Measurements from ENCODE around the gene UTF1.

The UTF1 gene

GRCh38 chr10:133196936-133197758, 32.9 kb upstream of the UTF1 start:
- DNase-seq (ENCODE audit: low read depth in 2 of 2): no peak

- DNase-seq (ENCODE audit: low read depth in 2 of 2): no peak
These were observed 32.2 kb upstream of the UTF1 start for GRCh38 chr10:133197786-133198185.

GRCh38 chr10:133198206-133198605, 31.8 kb upstream of the UTF1 start:
- DNase-seq (ENCODE audit: low read depth in 2 of 2): no peak

DNA sequence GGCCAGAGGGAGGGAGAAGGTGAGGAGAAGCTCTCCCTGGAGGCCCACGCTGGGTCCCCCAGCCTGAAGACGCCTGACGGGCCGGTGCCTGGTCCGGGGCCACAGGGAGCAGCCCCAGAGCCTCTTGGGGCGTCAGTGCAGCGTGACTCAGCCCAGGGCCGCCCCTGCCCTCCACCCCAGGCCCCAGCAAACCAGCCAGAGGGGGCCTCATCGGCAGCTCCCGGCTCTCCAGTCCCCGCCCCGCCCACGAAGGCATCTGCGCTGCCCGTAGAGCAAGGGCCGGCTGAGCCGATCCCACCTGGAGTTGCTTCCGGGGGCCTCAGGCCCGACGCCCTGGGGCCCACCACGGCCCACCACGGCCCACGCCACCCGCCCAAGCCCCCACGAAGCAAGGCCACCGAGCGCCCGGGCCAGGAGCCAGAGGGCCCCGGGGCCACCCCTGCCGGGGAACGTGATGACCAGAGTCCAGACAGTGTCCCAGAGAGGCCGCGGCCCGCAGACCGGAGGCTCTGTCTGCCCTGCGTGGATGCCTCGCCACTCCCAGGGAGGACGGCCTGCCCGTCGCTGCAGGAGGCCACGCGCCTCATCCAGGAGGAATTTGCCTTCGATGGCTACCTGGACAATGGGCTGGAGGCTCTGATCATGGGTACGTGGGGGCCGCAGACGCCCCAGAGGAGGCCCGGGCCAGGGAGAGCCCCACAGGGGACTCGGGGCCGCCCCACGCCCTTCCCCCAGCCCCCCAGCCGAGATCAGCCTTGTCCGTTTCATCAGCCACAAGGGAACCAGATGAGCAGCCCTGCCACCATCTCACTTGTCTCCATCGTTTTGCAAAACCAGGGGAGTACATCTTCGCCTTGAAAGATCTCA, 31.2 kb upstream of the UTF1 start:
- DNase-seq (ENCODE audit: low read depth in 2 of 2): no peak

- DNase-seq (ENCODE audit: low read depth in 2 of 2): no peak
These were observed 30.5 kb upstream of the UTF1 start for GRCh38 chr10:133199488-133199885.

DNA sequence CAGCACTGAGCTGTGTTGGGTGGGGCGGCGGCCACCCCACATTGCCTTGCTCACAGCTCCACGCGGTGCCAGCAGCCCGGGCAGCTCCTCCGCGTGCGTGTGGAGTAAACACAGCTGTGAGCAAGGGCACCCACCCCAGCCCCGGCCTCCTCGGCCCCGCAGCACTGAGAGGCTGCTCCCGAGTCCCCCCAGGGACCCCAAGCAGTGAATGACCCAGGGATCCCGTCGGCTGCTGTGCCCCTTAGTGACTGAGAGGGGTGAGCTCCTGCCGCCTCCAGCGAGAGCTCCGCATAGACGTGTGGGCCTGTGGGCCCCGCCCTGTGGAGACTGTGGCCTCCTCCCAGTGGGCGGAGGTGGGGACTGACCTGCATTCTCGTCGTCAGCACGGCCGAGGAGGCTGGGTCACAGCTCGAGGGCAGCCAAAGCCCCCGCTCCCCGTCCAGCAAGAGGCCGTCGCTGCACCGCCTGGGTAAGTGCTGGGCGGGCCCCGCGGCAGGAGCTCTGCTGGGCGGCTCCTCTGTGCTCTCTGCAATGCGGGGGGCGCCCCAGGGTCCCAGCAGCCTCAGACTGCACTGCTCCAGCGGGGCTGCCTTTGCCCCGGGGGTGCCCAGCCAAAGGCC, 29.9 kb upstream of the UTF1 start:
- no peak for DNase-seq (ENCODE audit: low read depth in 2 of 2)

DNA sequence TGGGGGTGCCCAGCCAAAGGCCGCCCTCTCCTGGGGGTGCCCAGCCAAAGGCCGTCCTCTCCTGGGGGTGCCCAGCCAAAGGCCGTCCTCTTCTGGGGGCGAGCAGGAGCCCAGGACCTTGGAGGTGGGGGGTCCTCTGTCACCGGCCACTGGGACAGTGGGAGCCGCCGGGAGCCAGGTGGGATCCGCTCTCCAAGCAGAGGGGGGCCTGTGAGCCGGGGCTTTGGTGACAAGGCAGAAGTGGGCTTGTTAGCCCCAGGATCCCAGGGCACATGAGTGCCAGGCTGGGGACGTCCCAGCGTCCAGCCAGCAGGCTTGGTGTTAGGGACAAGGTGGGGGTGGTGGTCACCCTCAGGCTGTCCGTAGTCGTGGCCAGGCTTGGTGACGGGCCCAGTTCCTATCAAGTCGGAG, 29.4 kb upstream of the UTF1 start:
- no peak for DNase-seq (ENCODE audit: low read depth in 2 of 2)

- DNase-seq (ENCODE audit: low read depth in 2 of 2): no peak
These were observed 28.7 kb upstream of the UTF1 start for GRCh38 chr10:133201151-133201947.

DNA sequence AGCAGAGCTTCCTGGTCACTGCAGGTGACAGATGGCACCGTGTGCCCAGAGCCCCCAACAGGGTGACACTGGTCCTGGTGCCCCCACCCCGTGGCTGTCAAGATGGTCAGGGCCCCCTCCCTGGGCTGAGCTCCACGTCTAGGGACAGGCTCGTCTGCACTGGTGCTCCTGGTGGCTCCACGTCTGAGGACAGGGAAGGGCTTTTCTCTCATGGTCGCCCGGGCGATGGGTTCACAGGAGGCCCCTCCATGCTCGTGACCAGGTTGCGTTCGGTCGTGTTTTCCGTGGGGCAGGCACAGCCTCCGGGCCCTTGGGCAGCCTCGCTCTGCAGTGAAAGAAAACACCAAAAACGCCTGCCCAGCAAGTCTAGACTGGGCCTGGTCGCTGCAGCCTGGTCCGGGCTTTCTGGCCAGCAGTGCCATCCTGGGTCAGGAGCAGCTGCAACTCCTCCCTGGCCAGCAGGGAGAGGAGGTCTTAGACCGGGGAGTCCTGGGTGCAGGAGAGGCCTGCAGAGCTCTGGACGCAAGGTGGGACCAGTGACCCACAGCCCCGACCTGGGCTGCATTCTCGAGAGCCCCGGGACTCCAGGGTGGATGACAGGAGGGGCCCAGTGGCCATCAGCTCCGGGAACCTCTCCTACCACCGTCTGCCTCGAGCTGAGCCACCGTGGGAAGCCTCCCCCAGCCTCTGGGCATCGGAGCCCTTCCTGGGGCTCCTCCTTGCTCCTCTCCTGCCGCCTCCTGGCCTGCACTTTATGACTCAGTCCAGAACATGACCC, 27.9 kb upstream of the UTF1 start:
- no peak for DNase-seq (ENCODE audit: low read depth in 2 of 2)

DNA sequence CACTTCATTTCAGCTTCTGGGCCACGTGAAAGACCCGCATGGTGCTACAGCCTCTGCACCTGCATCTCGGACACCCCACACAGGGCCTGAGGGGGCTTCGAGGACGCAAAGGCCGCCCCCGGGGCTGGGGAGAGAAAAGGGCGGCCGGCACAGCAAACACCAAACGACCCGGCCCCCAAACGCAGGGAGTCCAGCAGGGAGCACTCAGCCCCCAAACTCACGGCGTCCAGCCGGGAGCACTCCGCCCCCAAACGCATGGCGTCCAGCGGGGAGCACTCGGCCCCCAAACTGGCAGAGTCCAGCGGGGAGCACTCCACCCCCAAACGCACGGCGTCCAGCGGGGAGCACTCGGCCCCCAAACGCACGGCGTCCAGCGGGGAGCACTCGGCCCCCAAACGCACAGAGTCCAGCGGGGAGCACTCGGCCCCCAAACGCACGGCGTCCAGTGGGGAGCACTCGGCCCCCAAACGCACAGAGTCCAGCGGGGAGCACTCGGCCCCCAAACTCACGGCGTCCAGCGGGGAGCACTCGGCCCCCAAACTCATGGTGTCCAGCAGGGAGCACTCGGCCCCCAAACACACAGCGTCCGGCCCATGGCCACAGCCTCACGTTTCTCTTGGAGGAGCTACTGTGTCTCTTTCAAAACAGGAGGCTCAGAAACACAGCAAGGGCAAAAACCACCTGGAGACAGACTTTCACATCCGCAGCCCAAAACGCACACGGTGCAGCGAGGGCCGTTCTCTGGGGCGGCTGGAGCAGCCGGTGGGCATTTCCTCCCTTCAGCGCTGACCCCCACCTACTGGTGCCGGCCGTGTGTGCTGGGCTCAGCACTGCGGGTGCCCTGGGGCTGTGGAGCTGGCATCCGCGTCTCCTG, 27.0 kb upstream of the UTF1 start:
- DNase-seq (ENCODE audit: low read depth in 2 of 2): no peak

- DNase-seq (ENCODE audit: low read depth in 2 of 2): no peak
These were observed 26.3 kb upstream of the UTF1 start for GRCh38 chr10:133203652-133204195.

GRCh38 chr10:133204226-133205015, 25.6 kb upstream of the UTF1 start:
- no peak for DNase-seq (ENCODE audit: low read depth in 2 of 2)

DNA sequence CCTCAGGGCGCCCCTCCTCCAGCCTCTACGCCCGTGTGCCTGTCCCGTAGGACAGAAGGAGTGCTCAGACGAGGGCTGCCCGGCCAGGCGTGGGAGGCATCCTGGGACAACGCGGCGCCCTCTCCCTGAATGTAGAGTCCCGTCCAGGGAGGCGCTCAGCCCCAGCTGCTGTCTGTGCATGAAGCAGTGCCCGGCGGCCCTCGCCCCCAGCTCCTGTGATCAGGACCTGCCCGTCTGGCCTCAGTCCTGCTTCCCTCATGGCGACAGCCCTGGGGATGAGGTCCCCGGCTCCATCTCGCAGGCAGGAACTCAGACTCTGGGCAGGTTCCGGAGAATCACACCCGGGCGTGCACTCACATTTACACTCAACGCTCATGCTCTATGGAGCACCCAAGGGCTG, 24.9 kb upstream of the UTF1 start:
- no peak for DNase-seq (ENCODE audit: low read depth in 2 of 2)

GRCh38 chr10:133206356-133207040, 23.5 kb upstream of the UTF1 start:
- no peak for DNase-seq (ENCODE audit: low read depth in 2 of 2)

DNA sequence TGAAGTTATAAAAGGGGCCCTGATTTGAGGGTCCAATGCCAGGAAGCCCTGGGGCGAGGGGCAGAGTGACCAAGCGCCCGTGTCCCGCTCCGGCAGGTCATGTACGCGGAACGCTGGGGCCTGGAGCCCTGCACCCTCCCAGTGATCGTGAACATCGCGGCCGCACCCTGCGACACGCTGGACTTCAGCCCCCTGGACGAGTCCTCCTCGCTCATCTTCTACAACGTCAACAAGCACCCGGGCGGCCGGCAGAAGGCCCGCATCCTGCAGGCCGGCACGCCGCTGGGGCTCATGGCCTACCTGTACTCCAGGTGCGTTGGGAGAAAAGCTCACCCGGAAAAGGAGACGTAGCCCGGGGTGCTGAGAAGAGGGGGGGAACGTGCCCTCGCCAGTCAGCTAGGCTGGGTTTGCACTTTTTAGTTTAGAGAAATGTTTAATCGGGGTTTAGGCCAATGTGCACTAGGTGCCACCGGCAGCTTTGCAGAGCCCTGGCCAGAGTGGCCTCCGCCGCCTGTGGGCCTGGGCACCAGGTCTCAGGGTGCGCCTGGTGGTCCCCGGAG, 22.9 kb upstream of the UTF1 start:
- no peak for DNase-seq (ENCODE audit: low read depth in 2 of 2)

DNA sequence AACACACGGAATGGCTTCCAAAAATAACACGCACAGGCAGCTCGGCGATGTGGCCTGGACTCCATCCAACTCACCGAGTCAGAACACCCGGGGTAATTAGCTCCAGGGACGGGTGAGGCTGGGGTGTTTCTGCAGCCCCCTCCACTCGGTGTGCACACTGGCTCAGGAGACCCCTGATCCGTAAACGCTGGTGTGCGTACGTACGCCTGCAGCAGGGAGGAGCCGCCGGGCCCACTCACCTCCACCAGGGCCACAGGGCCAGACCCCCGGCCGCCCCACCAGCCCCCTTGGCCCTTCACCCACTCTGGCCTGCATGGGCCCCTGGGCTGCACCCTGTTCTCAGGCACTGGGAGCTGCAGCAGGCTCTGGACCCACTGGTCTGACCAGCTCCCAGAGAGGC, 22.4 kb upstream of the UTF1 start:
- no peak for DNase-seq (ENCODE audit: low read depth in 2 of 2)

DNA sequence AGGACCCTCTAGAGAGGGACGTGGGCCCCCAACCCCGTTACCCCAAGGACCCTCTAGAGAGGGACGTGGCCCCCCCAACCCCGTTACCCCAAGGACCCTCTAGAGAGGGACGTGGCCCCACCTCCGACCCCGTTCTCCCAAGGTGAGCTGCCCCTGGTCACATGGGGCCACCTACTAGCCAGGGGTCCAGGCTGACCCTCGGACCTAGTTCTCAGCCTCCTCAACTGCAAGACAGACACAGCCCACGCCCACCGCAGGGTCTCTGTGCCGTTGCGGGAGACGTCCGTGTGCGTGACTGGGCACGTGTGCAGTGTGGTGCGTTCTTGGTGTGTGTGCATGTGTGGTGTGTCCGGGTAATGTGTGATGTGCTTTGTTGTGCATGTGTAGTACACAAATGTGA, 21.6 kb upstream of the UTF1 start:
- no peak for DNase-seq (ENCODE audit: low read depth in 2 of 2)

DNA sequence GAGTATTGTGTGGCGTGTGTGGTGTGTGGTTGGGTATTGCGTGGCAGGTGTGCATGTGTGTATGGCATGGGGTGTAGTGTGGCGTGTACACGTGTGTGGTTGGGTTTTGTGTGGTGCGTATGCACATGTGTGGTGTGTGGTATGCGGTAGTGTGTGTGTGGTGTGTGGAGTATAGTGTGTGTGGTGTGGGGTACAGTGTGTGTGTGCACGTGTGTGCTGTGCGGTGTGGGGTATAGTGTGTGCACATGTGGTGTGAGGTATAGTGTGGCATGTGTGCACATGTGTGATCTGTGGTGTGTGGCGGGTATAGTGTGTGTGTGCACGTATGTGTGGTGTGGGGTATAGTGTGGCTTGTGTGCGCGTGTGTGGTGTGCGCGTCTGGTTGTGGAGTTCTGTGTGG, 20.9 kb upstream of the UTF1 start:
- DNase-seq (ENCODE audit: low read depth in 2 of 2): no peak

Measured in fibroblast of skin of left quadriceps (primary cell).